EH (cell line): ENCODE data around the gene ASZ1.

Source experiments
- DNase-seq: peaks from one replicate; pipeline ENCODE4 v3.0.0-alpha.2; 2015; ENCODE audit warnings: low read depth

Gene ASZ1

DNA sequence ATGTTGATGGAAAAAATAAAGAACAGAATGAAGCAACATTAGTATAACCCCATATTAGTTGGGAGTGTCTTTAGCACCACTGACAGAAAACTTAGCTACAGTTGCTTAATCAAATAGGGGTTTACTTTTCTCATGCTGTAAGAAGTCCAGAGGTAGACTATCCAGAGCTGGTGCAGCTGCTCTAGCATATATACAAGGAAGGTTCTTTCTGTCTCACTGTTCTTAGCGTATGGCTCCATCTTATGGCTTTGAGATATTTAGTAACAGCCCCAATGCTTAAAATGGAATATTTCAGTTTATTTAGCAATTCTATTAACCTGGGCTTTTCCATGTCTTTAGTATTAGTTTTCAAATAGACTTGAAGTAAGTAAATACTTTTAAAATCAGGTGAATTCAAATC lies 89.3 kb downstream of the ASZ1 start:
- DNase-seq, result peak; percentile 52

DNA sequence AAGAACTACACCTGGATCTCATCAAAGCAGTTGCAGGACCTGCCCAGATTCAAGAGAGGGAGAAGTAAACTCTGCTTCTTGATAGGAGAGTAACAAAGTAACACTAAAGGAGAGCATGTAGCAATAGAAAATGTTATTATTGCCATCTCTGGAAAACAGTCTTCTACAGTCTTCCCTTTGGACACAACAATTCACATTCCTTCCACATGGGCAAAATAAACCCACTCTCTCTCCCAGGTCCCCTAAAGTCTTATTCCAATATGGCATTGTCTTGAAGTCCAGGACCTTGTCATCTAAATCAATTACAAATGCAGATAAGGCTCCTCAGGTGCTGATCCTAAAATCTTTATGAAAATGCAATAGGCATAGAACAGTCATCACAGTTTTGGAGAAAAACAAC lies 94.1 kb downstream of the ASZ1 start:
- no peak for DNase-seq

DNA sequence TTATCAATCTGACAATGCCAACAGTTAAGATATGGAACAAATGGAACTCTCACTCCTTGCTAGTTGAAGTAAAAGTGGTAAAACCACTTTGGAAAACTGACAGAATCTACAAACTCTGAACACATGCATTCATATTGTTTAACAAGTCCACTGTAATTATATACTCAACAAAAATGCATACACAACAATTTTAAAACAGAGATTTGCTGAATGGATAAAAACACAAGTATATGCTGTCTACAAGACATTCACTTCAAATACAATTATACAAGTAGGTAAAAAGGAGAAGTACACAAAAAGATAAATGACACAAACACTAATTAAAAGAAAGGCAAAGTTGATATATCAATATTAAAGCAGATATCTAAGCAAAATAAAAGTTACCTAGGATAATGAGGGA lies 95.3 kb downstream of the ASZ1 start:
- no peak for DNase-seq

DNA sequence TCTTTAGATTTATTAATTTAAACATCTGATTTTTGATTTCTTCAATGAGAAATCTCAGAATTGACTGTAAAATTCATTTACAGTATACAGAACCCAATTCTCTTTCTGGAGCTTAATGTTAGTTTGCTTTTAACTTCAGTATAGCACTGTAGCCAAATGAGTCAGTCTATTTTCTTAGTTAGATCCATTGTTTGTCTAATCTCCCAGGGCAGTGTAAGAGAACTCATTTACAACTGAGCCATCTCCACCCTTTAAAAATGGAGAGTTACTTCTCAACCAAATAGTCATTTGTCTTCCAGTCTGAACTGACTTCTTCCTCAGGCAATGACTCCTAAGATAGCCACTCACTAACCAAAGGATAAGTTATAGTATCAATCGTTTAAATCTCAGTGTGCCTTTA lies 101.5 kb downstream of the ASZ1 start:
- peak; percentile 50 for DNase-seq

DNA sequence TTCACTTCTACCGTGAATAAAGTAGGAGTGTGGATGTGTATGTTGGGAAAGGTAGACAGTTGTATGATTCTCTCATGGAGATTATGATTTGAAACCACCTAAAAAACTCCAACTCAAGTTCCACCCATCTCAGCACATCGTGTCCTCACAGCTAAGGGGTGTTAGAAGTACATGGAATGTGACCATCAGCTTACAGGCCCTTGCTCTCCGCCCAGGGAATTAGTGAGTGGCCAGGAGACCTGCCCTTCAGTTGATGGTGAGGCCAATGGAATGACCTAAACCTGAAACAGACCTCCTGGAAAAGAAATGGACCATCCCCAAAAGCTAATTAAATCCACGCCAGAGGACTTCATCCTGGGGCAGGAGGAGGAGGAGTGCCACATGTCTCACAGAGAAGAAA lies 102.3 kb downstream of the ASZ1 start:
- peak; percentile 15 for DNase-seq

DNA sequence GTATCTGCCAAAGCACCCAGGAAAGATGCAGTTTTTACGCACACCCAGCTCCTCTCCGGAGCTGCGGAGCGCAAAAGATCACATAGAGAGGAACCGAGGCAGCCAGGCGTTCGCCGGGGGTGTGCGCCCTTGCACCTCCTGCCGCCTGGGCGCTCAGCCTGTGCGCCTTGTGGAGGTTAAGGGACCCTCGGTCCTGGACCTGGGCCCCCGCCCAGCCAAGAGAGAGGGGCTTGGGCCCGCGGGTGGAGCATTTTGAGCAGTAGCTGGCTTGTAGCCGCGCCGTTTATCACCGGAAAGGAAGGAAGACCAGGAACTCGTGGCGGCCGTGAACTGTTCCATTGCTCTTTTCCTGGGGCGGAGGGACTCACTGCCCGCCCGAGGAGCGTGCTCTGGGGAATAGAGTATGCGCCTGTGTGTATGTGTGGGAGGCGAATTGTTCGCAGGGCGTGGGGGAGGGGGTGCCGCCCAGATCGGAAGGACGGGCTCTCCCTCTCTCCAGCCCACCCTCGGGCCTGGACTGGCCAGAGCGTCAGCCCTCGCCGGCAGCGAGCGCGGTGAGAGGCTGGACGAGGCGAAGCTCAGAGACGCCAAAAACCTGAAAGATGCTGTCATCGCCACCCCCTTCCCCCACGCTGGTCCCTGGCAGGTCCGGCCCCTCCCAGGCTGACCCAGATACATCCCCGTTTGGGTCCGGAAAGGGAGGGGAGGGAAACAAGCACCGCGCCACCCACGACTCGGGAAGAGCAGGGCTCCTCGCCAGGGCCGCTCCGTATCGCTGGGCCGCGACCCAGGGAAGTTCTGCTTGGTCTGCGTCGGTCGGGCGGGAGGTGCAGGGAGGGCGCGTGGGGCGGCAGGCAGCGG lies 103.2 kb downstream of the ASZ1 start:
- DNase-seq, result peak; percentile 73

DNA sequence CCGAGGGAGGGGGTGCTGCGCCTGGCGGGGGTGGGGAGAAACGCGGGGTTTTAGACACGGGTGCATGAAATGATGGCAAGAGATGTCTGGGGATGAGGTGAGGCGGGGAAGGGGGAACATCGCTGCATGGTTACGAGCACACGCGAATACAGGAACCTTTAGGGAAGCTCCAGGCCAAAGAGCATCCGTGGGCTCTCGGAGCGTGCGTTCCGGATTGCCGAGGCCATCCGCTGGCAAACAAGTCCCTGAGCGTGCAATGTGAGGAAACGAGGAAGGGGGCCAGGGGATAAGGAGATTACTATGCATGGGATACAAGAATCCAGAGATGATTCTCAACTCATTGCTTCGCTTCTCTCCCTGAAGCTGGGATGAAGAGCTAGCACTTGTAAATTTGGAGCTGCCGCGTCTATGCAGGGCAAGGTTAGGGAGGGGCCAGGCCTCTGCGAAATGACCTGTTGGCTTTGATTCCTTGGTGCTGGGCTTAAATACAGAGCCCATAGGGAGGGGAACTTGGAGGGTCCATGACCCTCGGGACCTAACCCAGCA lies 103.9 kb downstream of the ASZ1 start:
- DNase-seq, result peak; percentile 36

DNA sequence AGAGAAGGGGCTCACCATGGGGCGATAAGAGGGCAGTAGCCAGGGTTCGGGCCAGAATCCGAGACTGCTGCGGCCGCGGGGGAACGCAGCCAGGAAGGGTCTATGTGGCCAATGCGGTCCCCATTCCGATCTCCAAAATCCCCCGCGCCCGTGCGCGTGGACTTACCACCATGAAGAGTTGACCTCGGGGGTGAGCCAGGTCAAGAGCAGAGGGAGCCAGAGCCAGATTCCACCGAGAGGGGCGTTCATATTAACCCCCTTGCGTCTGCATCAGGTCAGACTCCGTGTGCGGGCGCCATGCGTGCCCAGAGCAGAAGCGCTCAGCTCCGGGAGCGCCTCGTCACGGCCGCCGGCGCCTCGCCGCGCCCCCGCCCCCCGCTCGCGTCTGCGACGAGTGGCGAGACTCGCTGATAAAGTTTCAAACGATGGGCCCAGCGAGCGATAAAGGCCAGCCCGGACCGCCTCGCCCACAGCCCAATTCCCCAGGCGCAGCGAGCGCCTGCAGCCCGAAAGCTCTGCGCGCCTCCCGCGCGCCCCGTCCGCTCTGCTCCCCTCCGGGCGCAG lies 104.5 kb downstream of the ASZ1 start, which contains the start of gene WNT2:
Gene WNT2 (minus strand): TSS at position 318 of the 564 bp plus-strand sequence. CDS start 69 bp downstream, at position 249.
- peak; percentile 15 for DNase-seq

DNA sequence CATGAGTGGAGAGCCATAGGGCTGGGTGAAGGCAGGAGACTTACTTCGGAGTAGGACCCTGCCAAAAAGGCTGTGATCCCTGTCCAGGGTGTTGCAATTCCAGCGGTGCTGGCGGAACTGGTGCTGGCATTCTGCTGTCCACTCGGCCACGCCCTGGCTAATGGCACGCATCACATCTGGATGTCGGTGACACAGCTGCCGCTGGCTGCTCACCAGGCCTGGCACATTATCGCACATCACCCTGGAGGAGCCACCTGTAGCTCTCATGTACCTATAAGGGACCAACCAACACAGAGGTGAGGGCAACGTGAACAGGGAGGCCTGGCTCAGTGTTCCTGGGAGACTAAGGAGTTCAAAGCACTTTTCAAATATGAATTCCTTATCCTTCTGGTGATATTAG lies 106.8 kb downstream of the ASZ1 start:
- no peak for DNase-seq

DNA sequence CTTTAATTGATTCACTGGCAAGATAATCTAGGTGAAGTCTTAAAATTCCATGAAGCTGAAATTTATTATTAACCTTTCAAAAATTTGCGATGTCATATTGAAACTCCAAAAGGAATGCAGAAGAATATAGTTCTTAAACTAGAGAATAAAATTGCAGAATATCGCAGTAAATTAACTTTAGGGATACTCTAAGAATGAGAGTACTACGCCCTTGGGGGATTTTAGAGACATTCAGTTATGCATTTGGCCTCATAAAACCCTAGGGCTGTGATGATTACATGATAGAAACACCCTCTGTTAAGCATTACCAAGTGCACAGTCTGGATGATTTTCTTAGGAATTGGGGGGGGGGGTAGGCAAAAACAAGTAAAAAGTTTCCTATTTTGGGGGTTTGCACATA lies 108.1 kb downstream of the ASZ1 start:
- peak; percentile 56 for DNase-seq

DNA sequence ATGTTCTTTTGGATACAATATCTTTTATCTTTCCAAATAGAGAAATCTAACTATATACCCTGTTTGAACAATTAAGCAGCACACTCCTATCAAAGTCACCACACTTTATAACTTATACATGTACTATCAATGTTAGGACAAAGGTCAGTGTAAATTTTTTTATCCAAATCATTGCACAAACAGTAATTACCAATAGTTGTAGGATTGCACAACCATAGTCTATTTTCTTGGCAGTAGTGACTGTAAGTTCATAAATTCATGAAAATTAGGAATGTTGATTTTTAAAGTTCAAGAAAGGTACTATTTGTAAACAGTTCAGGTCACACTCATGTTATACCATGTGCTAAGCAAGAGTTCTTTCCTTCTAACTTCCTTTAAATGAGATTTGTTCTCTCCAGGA lies 113.7 kb downstream of the ASZ1 start:
- no peak for DNase-seq
